ENCODE measurements around the gene RAC3. TPM values are rescaled to one million over a fixed set of nuclear protein-coding genes. Genes with fewer than 3 reads are reported as not detected.

RAC3 gene
- total RNA-seq, 1 experiment from 2014 or later = 120 TPM

GRCh38 chr17:82047379-82047778 lies 15.9 kb downstream of the RAC3 start (continued):
- TF ChIP-seq ATF3 (IDR thresholded peaks at IDR 0.05) (no peak), ZFX (IDR thresholded peaks at IDR 0.05) (no peak), POLR2AphosphoS5 (IDR thresholded peaks at IDR 0.05; ENCODE audit: low read depth, low read length) (no peak), EZH2phosphoT487 (IDR thresholded peaks at IDR 0.05; ENCODE audit: borderline replicate concordance) (no peak)

GRCh38 chr17:82047914-82048570 lies 16.6 kb downstream of the RAC3 start:
- Histone ChIP-seq H4K20me1 (ENCODE audit: insufficient read depth) (no peaks in the 10 kb centered on the region), H2AFZ (ENCODE audit: low read depth, low read length, poor library complexity, severe bottlenecking) (no peak overlapping the region), H3K27ac (ENCODE audit: low read depth, low read length) (no peak overlapping the region; the same call in 1 of the 2 replicates), H3K4me2 (ENCODE audit: low read length) (no peak overlapping the region), H3K9me2 (ENCODE audit: insufficient read depth) (no peaks in the 10 kb centered on the region), H3K36me3 (ENCODE audit: control insufficient read depth in 1 of 2, insufficient read depth in 2 of 2, low read length in 2 of 2) (peaks cover 7 to 19% of the 10 kb centered on the region in 2 experiments; a peak in 2 of 4 replicates), H3K9me3 (ENCODE audit: control insufficient read depth in 1 of 2, insufficient read depth in 1 of 2, low read depth in 1 of 2, low read length in 2 of 2) (no peaks in the 10 kb centered on the region), H3K4me3 (replicated peaks in 1 of 2; ENCODE audit: low read depth in 1 of 2, low read length in 2 of 2) (no peak overlapping the region), H3K27me3 (ENCODE audit: insufficient read depth, low read length) (no peaks in the 10 kb centered on the region), H3K79me2 (ENCODE audit: insufficient read depth, low read length) (peaks cover 25% of the 10 kb centered on the region), H3K9ac (ENCODE audit: low read length) (no peak overlapping the region), H3K4me1 (ENCODE audit: control insufficient read depth in 1 of 2, insufficient read depth in 2 of 2, low read length in 2 of 2) (peaks cover 8 to 15% of the 10 kb centered on the region in 2 experiments; a peak in 3 of 4 replicates)
- ChIA-PET RAD21 (ENCODE audit: low non-redundant PET in 1 of 2, low total read pairs in 2 of 2, uncharacterized antibody in 2 of 2, unreplicated experiment in 2 of 2) (interaction anchor here in 1 of 2 experiments (0.7 kb wide), 1 partner anchor 28 kb away, joined by 3 read pairs; no protein-coding TSS in a partner anchor), CTCF (no interaction called here), POLR2A (no interaction called here)
- intact Hi-C loops (cut with micrococcal nuclease) = no loop called here
- TSS peak; percentile 22 for BruUV-seq (replicated peaks)
- TF ChIP-seq CTCF (IDR thresholded peaks at IDR 0.05 in 2 of 3, conservative IDR thresholded peaks at IDR 0.05 in 1 of 3; ENCODE audit: borderline replicate concordance in 1 of 3, insufficient read depth in 1 of 3, low read depth in 2 of 3, low read length in 2 of 3) (no peak), CBX3 (IDR thresholded peaks at IDR 0.05; ENCODE audit: low read depth) (no peak), SRF (IDR thresholded peaks at IDR 0.05; ENCODE audit: low read depth) (no peak), CEBPB (IDR thresholded peaks at IDR 0.05; ENCODE audit: low read depth) (no peak), TCF7L2 (IDR thresholded peaks at IDR 0.05; ENCODE audit: borderline replicate concordance, extremely low read depth, insufficient read depth, insufficient read length) (no peak), ATF3 (IDR thresholded peaks at IDR 0.05) (no peak), FOSL1 (IDR thresholded peaks at IDR 0.05; ENCODE audit: low read depth) (no peak), EGR1 (IDR thresholded peaks at IDR 0.05; ENCODE audit: low read depth) (no peak), REST (IDR thresholded peaks at IDR 0.05; ENCODE audit: low read depth) (no peak), SIN3A (IDR thresholded peaks at IDR 0.05; ENCODE audit: low read depth) (no peak), ZFX (IDR thresholded peaks at IDR 0.05) (no peak), EZH2phosphoT487 (IDR thresholded peaks at IDR 0.05; ENCODE audit: borderline replicate concordance) (no peak), SP1 (IDR thresholded peaks at IDR 0.05; ENCODE audit: low read depth) (no peak)
- DNase-seq (ENCODE audit: low read depth, low spot score) = no peak
- ATAC-seq = no peak
